GM12864 (cell line): ENCODE measurements around the gene WDR37.

Experiments
- DNase-seq: peaks from one replicate; pipeline ENCODE4 v3.0.0-alpha.2; 2011; ENCODE audit warnings: low read depth
- H3K4me3 ChIP-seq: 2 replicates; pipeline ENCODE4 v1.5.1; 2011; ENCODE audit warnings: mild to moderate bottlenecking, low read depth, low read length, control low read depth
- TF ChIP-seq, protein P1 (sequence below): IDR thresholded peaks from 2 replicates; pipeline ENCODE4 v1.5.1; 2011; ENCODE audit warnings: low read depth, mild to moderate bottlenecking, moderate library complexity, low read length, control low read depth, inconsistent platforms; ENCODE audit errors: missing control alignments

The WDR37 gene

DNA sequence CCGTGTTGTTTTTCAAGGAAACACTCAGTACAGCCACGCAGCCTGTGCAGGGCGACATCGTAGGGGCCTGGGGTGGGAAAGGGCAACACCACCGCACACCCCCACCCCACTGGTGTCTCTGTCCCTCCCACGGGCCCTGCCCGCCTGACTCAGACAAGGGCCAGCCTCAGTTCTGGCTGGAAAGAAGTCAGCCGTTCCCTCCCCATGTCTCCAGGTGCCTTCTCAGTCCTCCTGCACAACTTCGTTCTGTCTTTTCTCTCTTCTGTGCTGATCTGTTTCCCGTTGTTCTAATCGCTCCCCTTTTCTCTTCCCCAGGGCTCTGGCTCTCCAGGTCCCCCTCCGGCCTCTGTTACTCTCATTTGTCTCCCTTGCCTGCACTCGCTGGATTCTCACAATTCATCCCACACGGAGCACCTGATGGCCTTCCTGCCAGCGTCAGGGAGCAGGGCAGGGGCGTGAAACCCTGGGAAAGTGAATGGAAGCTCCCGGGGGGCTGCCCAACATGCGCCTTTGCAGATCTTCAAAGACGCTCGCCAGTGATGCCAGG lies 97.7 kb downstream of the WDR37 start:
- TF ChIP-seq, protein P1, sequence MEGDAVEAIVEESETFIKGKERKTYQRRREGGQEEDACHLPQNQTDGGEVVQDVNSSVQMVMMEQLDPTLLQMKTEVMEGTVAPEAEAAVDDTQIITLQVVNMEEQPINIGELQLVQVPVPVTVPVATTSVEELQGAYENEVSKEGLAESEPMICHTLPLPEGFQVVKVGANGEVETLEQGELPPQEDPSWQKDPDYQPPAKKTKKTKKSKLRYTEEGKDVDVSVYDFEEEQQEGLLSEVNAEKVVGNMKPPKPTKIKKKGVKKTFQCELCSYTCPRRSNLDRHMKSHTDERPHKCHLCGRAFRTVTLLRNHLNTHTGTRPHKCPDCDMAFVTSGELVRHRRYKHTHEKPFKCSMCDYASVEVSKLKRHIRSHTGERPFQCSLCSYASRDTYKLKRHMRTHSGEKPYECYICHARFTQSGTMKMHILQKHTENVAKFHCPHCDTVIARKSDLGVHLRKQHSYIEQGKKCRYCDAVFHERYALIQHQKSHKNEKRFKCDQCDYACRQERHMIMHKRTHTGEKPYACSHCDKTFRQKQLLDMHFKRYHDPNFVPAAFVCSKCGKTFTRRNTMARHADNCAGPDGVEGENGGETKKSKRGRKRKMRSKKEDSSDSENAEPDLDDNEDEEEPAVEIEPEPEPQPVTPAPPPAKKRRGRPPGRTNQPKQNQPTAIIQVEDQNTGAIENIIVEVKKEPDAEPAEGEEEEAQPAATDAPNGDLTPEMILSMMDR = no peak
- H3K4me3 ChIP-seq = no peak overlapping the region
- DNase-seq = no peak

GRCh38 chr10:1154531-1155295 lies 98.5 kb downstream of the WDR37 start:
- H3K4me3 ChIP-seq = no peak overlapping the region
- TF ChIP-seq, protein P1 = no peak
- no peak for DNase-seq

GRCh38 chr10:1155791-1156615 lies 99.8 kb downstream of the WDR37 start:
- DNase-seq = no peak
- no peak overlapping the region for H3K4me3 ChIP-seq
- TF ChIP-seq, protein P1 = no peak

DNA sequence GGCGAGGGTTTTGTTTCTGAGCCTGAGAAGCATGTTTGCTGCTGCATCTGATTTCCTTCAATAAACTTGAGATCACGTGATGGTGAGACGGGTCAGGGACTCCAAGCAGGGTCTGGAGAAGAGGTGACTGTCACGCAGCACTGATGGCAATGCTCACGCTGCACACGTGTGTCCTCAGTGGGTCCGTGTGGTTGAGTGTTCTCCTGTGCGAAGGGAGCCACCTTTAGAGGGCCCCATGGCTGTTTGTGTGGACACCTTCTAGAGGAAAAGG lies 100.4 kb downstream of the WDR37 start:
- H3K4me3 ChIP-seq = no peak overlapping the region
- no peak for DNase-seq
- TF ChIP-seq, protein P1 = no peak

GRCh38 chr10:1156921-1157614 lies 100.9 kb downstream of the WDR37 start:
- TF ChIP-seq, protein P1 = no peak
- DNase-seq = no peak
- no peak overlapping the region for H3K4me3 ChIP-seq

- TF ChIP-seq, protein P1 = no peak
- no peak for DNase-seq
- H3K4me3 ChIP-seq = no peak overlapping the region
Observed at GRCh38 chr10:1157615-1157933, 101.4 kb downstream of the WDR37 start.
